ENCODE results near the gene UBE2L5. TPM values are rescaled to one million over a fixed set of nuclear protein-coding genes. Genes with fewer than 3 reads are reported as not detected.

Gene UBE2L5
- total RNA-seq, 1 experiment from 2014 or later = 0.13 TPM

GRCh38 chr13:30376426-30377311 is 45.6 kb upstream of the UBE2L5 start:
- ChIA-PET CTCF (interaction anchor here (1.0 kb wide), 1 partner anchor 18 kb away, joined by 3 read pairs; no protein-coding TSS in a partner anchor), POLR2A (interaction anchor here (0.6 to 1.3 kb wide), 2 partner anchors 15 to 19 kb away, joined by 4 read pairs; no protein-coding TSS in a partner anchor)
- Mint-ChIP-seq H3K4me3 (no peak overlapping the region), H3K4me1 (peaks cover 20% of the 10 kb centered on the region), H3K36me3 (no peaks in the 10 kb centered on the region), H3K9me3 (peaks cover 4% of the 10 kb centered on the region), H3K27ac (no peak overlapping the region), H3K27me3 (ENCODE audit: low read depth) (no peaks in the 10 kb centered on the region)
- peak; percentile 79 for ATAC-seq
- no peak for DNase-seq (ENCODE audit: low spot score)
- TF ChIP-seq ATF3 (CRISPR knock-in tag; conservative IDR thresholded peaks at IDR 0.05) (no peak), ZNF121 (CRISPR knock-in tag; IDR thresholded peaks at IDR 0.05) (no peak), GTF2I (CRISPR knock-in tag; conservative IDR thresholded peaks at IDR 0.05) (no peak), ZNF425 (CRISPR knock-in tag; conservative IDR thresholded peaks at IDR 0.05) (no peak), ATF6 (CRISPR knock-in tag; IDR thresholded peaks at IDR 0.05) (no peak), GRHL2 (CRISPR knock-in tag; IDR thresholded peaks at IDR 0.05; ENCODE audit: insufficient replicate concordance, severe bottlenecking) (no peak), ZNF396 (CRISPR knock-in tag; IDR thresholded peaks at IDR 0.05; ENCODE audit: borderline replicate concordance) (no peak), ETV6 (CRISPR knock-in tag; IDR thresholded peaks at IDR 0.05) (no peak), EMX1 (CRISPR knock-in tag; IDR thresholded peaks at IDR 0.05) (no peak), CREB1 (CRISPR knock-in tag; IDR thresholded peaks at IDR 0.05) (no peak), ZNF263 (CRISPR knock-in tag; IDR thresholded peaks at IDR 0.05; ENCODE audit: low read depth) (no peak), ZNF532 (CRISPR knock-in tag; IDR thresholded peaks at IDR 0.05; ENCODE audit: borderline replicate concordance) (no peak)

- peaks cover 4% of the 10 kb centered on the region for H3K9me3 Mint-ChIP-seq
- no peaks in the 10 kb centered on the region for H3K27me3 Mint-ChIP-seq (ENCODE audit: low read depth)
- no peaks in the 10 kb centered on the region for H3K36me3 Mint-ChIP-seq
- ATAC-seq (no peak), DNase-seq (ENCODE audit: low spot score) (no peak)
- POLR2A ChIA-PET = interaction anchor here (1.3 kb wide), 1 partner anchor 18 kb away, joined by 4 read pairs; no protein-coding TSS in a partner anchor
- H3K4me1 Mint-ChIP-seq = peaks cover 20% of the 10 kb centered on the region
- CTCF ChIA-PET = interaction anchor here (1.0 kb wide), 1 partner anchor 18 kb away, joined by 3 read pairs; no protein-coding TSS in a partner anchor
- H3K27ac Mint-ChIP-seq = no peak overlapping the region
- H3K4me3 Mint-ChIP-seq = no peak overlapping the region
- TF ChIP-seq SP1 (CRISPR knock-in tag; conservative IDR thresholded peaks at IDR 0.05) (no peak), AR (CRISPR knock-in tag; IDR thresholded peaks at IDR 0.05) (no peak), RORB (CRISPR knock-in tag; IDR thresholded peaks at IDR 0.05) (no peak), KAT7 (CRISPR knock-in tag; IDR thresholded peaks at IDR 0.05; ENCODE audit: borderline replicate concordance) (no peak), EMX1 (CRISPR knock-in tag; IDR thresholded peaks at IDR 0.05) (no peak), ATF1 (CRISPR knock-in tag; IDR thresholded peaks at IDR 0.05) (no peak), ZBTB21 (CRISPR knock-in tag; IDR thresholded peaks at IDR 0.05; ENCODE audit: borderline replicate concordance) (no peak), HMGXB4 (CRISPR knock-in tag; IDR thresholded peaks at IDR 0.05) (no peak)
Measured at GRCh38 chr13:30377312-30377685, 45.0 kb upstream of the UBE2L5 start.

All from WTC11 (cell line).